ENCODE data around the gene FOXC1. TPM values are rescaled to one million over a fixed set of nuclear protein-coding genes. Genes with fewer than 3 reads are reported as not detected.

Gene FOXC1
- total and polyA plus RNA-seq, 10 of the 15 experiments (the other 5 are each of a cell fraction or from before 2014, with no cell fraction given), result 0.13 to 1.5 (median 0.48) TPM; not detected in 2

DNA sequence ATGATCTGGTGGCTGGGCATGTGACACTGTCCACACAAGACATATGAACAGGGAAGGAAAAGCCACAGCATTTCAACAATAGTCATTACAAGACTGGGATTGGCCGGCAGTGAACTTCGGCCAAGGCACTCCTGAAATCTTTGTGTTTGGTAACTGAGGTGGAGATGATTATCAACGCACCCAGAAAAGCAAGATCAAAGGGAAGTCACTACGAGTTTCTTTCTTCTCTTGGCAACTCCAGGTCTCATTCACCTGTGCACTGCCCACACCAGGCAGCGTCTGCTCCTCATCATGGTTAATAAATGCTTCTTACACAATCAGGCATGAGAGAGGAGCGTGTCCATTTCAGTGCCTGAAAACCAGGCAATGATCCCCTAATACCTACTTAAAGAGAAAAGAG is 20.5 kb upstream of the FOXC1 start:
- Histone ChIP-seq H3K4me2 (ENCODE audit: control insufficient read depth, insufficient read depth) (no peak overlapping the region), H4K20me1 (ENCODE audit: control insufficient read depth, insufficient read depth) (no peaks in the 10 kb centered on the region), H2AFZ (ENCODE audit: control insufficient read depth, low read depth, low read length) (no peak overlapping the region), H3K4me3 (no peak overlapping the region), H3K4me1 (ENCODE audit: control insufficient read depth, insufficient read depth, low read length) (no peaks in the 10 kb centered on the region), H3K9me3 (replicated peaks; ENCODE audit: control insufficient read depth, insufficient read depth, low read length) (no peaks in the 10 kb centered on the region; the same call in 2 of the 3 replicates), H3K36me3 (ENCODE audit: control insufficient read depth in 2 of 2, insufficient read depth in 2 of 2, low read length in 1 of 2) (no peaks in the 10 kb centered on the region), H3K27me3 (replicated peaks in 1 of 2; ENCODE audit: control insufficient read depth in 2 of 2, insufficient read depth in 2 of 2, low read length in 1 of 2) (peaks cover 0 to 1% of the 10 kb centered on the region in 2 experiments; a peak in 1 of 4 replicates), H3K27ac (ENCODE audit: control insufficient read depth, insufficient read depth) (no peak overlapping the region), H3K9ac (ENCODE audit: control insufficient read depth, insufficient read depth, low read length) (no peak overlapping the region), H3K79me2 (ENCODE audit: control insufficient read depth, insufficient read depth, low read length) (no peaks in the 10 kb centered on the region)
- intact Hi-C loops (cut with micrococcal nuclease; ENCODE audit: unreplicated experiment) (no loop called here), in situ Hi-C loops (cut with MboI) (loop anchor here (5.0 to 25.0 kb wide), 2 partner anchors 1048 to 1348 kb away; no protein-coding TSS in a partner anchor)
- POLR2A ChIA-PET, result no interaction called here
- SMC1A ChIA-PET (ENCODE audit: uncharacterized antibody, unreplicated experiment), result no interaction called here
- RAD21 ChIA-PET (ENCODE audit: unreplicated experiment), result no interaction called here
- BruUV-seq (replicated peaks), result no TSS peak
- TF ChIP-seq NFXL1 (IDR thresholded peaks at IDR 0.05; ENCODE audit: borderline replicate concordance) (no peak), KAT2A (conservative IDR thresholded peaks at IDR 0.05; ENCODE audit: control insufficient read depth, low read depth, low read length) (no peak), GABPA (IDR thresholded peaks at IDR 0.05; ENCODE audit: low read depth) (no peak), RELA (IDR thresholded peaks at IDR 0.05; ENCODE audit: borderline replicate concordance, partially characterized antibody) (no peak), ZNF24 (IDR thresholded peaks at IDR 0.05) (no peak), ASH2L (IDR thresholded peaks at IDR 0.05; ENCODE audit: borderline replicate concordance, low read depth) (no peak)
- TF ChIP-seq, protein P1, sequence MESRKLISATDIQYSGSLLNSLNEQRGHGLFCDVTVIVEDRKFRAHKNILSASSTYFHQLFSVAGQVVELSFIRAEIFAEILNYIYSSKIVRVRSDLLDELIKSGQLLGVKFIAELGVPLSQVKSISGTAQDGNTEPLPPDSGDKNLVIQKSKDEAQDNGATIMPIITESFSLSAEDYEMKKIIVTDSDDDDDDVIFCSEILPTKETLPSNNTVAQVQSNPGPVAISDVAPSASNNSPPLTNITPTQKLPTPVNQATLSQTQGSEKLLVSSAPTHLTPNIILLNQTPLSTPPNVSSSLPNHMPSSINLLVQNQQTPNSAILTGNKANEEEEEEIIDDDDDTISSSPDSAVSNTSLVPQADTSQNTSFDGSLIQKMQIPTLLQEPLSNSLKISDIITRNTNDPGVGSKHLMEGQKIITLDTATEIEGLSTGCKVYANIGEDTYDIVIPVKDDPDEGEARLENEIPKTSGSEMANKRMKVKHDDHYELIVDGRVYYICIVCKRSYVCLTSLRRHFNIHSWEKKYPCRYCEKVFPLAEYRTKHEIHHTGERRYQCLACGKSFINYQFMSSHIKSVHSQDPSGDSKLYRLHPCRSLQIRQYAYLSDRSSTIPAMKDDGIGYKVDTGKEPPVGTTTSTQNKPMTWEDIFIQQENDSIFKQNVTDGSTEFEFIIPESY (IDR thresholded peaks at IDR 0.05), result no peak
- TF ChIP-seq, protein P2, sequence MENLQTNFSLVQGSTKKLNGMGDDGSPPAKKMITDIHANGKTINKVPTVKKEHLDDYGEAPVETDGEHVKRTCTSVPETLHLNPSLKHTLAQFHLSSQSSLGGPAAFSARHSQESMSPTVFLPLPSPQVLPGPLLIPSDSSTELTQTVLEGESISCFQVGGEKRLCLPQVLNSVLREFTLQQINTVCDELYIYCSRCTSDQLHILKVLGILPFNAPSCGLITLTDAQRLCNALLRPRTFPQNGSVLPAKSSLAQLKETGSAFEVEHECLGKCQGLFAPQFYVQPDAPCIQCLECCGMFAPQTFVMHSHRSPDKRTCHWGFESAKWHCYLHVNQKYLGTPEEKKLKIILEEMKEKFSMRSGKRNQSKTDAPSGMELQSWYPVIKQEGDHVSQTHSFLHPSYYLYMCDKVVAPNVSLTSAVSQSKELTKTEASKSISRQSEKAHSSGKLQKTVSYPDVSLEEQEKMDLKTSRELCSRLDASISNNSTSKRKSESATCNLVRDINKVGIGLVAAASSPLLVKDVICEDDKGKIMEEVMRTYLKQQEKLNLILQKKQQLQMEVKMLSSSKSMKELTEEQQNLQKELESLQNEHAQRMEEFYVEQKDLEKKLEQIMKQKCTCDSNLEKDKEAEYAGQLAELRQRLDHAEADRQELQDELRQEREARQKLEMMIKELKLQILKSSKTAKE (IDR thresholded peaks at IDR 0.05; ENCODE audit: low read depth, poor library complexity, severe bottlenecking), result no peak
- DNase-seq (ENCODE audit: low read depth, low spot score), result no peak
- no peak for FAIRE-seq
- CTCF ChIA-PET, result no interaction called here
- ATAC-seq, result no peak
- WGBS (ENCODE audit: insufficient coverage, insufficient replicate concordance, low lambda C conversion rate, missing lambda C conversion rate), result 37% methylated on average over 6 of the region's 6 CpGs

Measured in GM12878 (cell line).